Small intestine (tissue), 7 donors: ENCODE data around the gene GAK. TPM values are rescaled to one million over a fixed set of nuclear protein-coding genes. Genes with fewer than 3 reads are reported as not detected.

Source experiments
- DNase-seq, 2 donors: peaks; one replicate each; pipeline versions ENCODE4 v3.0.0 to v3.0.0-alpha.2; 2013
- FAIRE-seq: peaks from 2 replicates; lab custom pipeline; 2012; peaks lifted over from hg19 to GRCh38; lab: Jason Lieb, UNC
- H3K27ac ChIP-seq, 3 donors: one replicate each; pipeline ENCODE4 v1.5.1; 2013; ENCODE audit warnings: low read length in 2 of 3, mild to moderate bottlenecking in 2 of 3, control low read depth in 1 of 3, inconsistent platforms in 1 of 3, low read depth in 1 of 3, moderate library complexity in 1 of 3
- H3K27me3 ChIP-seq, 3 donors: one replicate each; pipeline ENCODE4 v1.6.1; 2013; ENCODE audit warnings: low read length in 3 of 3, inconsistent platforms in 1 of 3; ENCODE audit not compliant: control insufficient read depth in 3 of 3, insufficient read depth in 3 of 3
- H3K36me3 ChIP-seq, 3 donors: one replicate each; pipeline ENCODE4 v1.6.1; 2013; ENCODE audit warnings: low read length in 3 of 3, inconsistent platforms in 1 of 3, low read depth in 1 of 3, mild to moderate bottlenecking in 1 of 3, moderate library complexity in 1 of 3; ENCODE audit not compliant: control insufficient read depth in 3 of 3, insufficient read depth in 2 of 3
- H3K4me1 ChIP-seq, 3 donors: one replicate each; pipeline ENCODE4 v1.6.1; 2013; ENCODE audit warnings: low read length in 2 of 3, inconsistent platforms in 1 of 3, low read depth in 1 of 3, mild to moderate bottlenecking in 1 of 3, moderate library complexity in 1 of 3; ENCODE audit not compliant: control insufficient read depth in 3 of 3, insufficient read depth in 2 of 3
- H3K4me3 ChIP-seq, 3 donors: one replicate each; pipeline ENCODE4 v1.5.1; 2013; ENCODE audit warnings: low read length in 3 of 3, control low read depth in 1 of 3, inconsistent platforms in 1 of 3, low read depth in 1 of 3, mild to moderate bottlenecking in 1 of 3, moderate library complexity in 1 of 3
- H3K9me3 ChIP-seq, 2 donors: one replicate each; pipeline ENCODE4 v1.6.1; 2013; ENCODE audit warnings: low read depth in 1 of 2, low read length in 1 of 2; ENCODE audit not compliant: control insufficient read depth in 2 of 2, insufficient read depth in 1 of 2
- WGBS, 3 donors: extraction: QIAGEN DNeasy Blood & Tissue Kit; methylation state at CpG; one replicate each; pipeline ENCODE4 v1.1.7; 2013; 5-methylcytosine and 5-hydroxymethylcytosine counted together
- polyA plus RNA-seq, 4 donors: library from polyadenylated mRNA; stranded (reverse) in 3 of 4; unstranded in 1 of 4; fragments of 200-250 nt in 3 of 4; fragments of 120-200 nt in 1 of 4; gene quantifications; one replicate each; pipeline versions ENCODE4 v1.2.1 to v1.2.3, GENCODE V29; 2013
- donor health status: healthy with polysubstance abuse.
- donor health status: control.
- donor health status: control.
- donor health status: Bipolar disorder and iron deficiency.
- donor health status: healthy.

Gene GAK
- polyA plus RNA-seq, 4 donors: 98.4 to 463 (median 230) TPM

DNA sequence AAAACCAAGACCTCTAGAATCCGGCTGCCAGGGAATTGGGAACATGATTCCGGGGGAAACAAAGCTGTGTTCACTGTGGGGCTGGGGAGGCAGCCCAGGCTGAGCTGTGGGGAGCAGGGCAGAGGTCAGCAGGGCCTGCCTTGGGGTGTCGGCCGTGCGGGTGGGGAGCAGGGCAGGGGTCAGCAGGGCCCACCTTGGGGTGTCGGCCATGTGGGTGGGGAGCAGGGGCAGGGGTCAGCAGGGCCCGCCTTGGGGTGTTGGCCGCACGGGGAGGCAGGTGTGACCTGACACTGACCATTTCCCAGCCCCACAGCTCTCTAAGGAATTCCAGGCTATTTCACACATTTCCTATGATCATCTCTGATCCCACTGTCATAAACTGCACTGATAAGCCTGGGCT is 60.6 kb downstream of the GAK start:
- H3K4me3 ChIP-seq: no peak overlapping the region
- peaks cover 28 to 89% (median 48%) of the 10 kb centered on the region in 3 donors for H3K36me3 ChIP-seq
- H3K4me1 ChIP-seq: no peaks in the 10 kb centered on the region
- DNase-seq: no peak
- 66 to 97% (median 88%) methylated on average over 6 to 9 of the region's 9 CpGs for WGBS, 3 donors
- no peaks in the 10 kb centered on the region for H3K9me3 ChIP-seq
- no peaks in the 10 kb centered on the region for H3K27me3 ChIP-seq
- H3K27ac ChIP-seq: no peak overlapping the region
- no peak for FAIRE-seq

DNA sequence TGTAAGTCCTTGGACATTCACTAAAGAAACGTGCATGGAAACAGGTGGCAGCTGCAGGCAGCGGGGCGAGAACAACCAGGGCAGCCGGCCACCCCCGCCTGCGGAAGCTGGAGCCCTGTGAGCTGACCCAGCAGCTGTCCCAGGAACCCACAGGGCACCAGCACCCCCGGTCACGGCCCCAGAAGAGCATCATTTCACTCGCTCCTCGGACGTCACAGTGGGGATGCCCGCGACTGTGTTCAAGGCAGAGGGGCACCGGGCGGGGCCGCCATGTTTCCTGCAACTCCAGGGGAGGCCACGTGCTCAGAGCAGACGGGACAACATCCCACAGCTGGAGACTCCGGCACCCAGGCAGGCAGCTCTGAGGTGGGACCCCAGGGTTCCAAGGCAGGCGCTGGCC is 61.2 kb downstream of the GAK start:
- 95 to 97% (median 96%) methylated on average over 20 of the region's 20 CpGs for WGBS, 3 donors
- no peak for FAIRE-seq
- no peaks in the 10 kb centered on the region for H3K9me3 ChIP-seq

DNA sequence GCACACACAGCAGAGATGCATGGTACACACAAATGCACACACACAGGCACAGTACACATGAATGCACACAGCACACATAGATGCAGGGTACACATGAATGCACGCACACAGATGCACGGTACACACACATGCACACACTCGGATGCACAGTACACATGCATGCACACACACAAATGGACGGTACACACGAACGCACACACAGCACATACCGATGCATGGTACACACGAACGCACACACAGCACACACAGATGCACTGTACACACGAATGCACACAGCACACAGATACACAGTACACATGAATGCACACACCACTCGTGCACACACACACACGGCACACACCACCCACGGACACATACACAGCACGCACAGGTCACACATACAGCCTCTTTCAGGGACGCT is 62.3 kb downstream of the GAK start:
- no peaks in the 10 kb centered on the region for H3K27me3 ChIP-seq
- WGBS, 3 donors: 96 to 98% (median 97%) methylated on average over 15 of the region's 15 CpGs
- peaks cover 26 to 90% (median 48%) of the 10 kb centered on the region in 3 donors for H3K36me3 ChIP-seq
- H3K4me1 ChIP-seq: no peaks in the 10 kb centered on the region
- H3K4me3 ChIP-seq: no peak overlapping the region
- DNase-seq (no peak), FAIRE-seq (no peak)
- no peaks in the 10 kb centered on the region for H3K9me3 ChIP-seq
- H3K27ac ChIP-seq: no peak overlapping the region

More for the DNA sequence above, 61.2 kb downstream of the GAK start:
- H3K4me1 ChIP-seq: no peaks in the 10 kb centered on the region
- H3K36me3 ChIP-seq: peaks cover 24 to 89% (median 45%) of the 10 kb centered on the region in 3 donors
- H3K27ac ChIP-seq: no peak overlapping the region
- no peaks in the 10 kb centered on the region for H3K27me3 ChIP-seq
- H3K4me3 ChIP-seq: no peak overlapping the region
- no peak for DNase-seq

DNA sequence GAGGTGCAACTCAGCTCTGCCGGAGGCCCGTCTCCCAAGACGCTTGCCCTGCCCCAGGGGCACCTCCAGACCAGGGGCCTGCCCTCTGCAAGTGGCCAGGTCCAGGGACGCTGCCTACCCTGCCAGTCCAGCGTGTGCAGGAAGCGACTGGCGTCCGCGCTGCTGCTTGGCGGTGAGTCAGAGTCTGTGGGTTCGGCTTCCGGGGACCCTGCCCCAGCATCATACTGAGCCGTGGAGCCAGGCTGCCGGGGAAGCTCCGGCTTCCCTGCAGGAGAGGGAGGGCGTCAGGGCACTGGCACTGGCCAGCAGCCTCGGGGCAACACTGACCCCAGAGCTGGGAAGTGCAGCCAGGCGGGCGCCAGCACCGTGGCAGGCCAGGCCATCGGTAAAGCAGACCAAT is 63.7 kb downstream of the GAK start:
- no peak for FAIRE-seq
- Histone ChIP-seq H3K27me3 (no peaks in the 10 kb centered on the region), H3K4me1 (no peaks in the 10 kb centered on the region), H3K27ac (no peak overlapping the region), H3K9me3 (peaks cover 0 to 2% of the 10 kb centered on the region in 2 donors), H3K4me3 (no peak overlapping the region), H3K36me3 (peaks cover 28 to 91% (median 47%) of the 10 kb centered on the region in 3 donors)
- no peak for DNase-seq
- WGBS, 3 donors: 95 to 97% (median 97%) methylated on average over 21 of the region's 21 CpGs

DNA sequence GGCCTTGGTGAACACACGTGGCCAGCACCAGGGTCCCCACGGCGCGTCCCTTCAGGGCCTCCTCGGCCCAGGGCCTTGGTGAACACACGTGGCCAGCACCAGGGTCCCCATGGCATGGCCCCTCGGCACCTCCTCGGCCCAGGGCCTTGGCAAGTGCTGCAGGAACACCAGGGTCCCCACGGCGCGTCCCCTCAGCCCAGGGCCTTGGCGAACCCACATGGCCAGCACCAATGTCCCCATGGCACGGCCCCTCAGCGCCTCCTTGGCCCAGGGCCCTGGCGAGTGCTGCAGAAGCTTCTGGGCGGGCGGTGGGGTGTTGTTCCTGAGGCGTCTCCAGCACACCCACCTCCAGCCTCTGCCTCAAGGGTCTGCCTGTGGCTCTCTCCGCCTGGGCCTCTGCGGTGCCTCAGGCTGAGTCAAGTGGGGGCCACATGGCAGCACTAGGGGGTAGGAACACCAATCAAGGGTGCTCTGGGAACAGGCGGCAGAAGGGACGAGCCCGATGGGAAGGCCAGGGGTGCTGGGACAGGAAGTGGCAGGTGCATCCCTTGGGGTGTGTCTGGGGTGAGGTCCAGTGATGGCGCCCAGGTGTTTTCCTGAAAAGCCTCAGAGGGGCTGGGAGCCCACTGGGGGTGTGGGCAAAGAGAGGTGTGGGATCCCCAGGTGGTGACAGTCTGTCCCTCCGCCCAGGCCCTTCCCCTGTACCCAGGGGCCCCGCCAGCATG is 64.4 kb downstream of the GAK start:
- WGBS, 3 donors: 88 to 91% (median 90%) methylated on average over 25 to 26 of the region's 26 CpGs
- Histone ChIP-seq H3K4me1 (no peaks in the 10 kb centered on the region), H3K27me3 (no peaks in the 10 kb centered on the region), H3K4me3 (no peak overlapping the region), H3K27ac (no peak overlapping the region), H3K36me3 (peaks cover 28 to 91% (median 49%) of the 10 kb centered on the region in 3 donors), H3K9me3 (peaks cover 0 to 4% of the 10 kb centered on the region in 2 donors)
- FAIRE-seq (no peak), DNase-seq (no peak)

DNA sequence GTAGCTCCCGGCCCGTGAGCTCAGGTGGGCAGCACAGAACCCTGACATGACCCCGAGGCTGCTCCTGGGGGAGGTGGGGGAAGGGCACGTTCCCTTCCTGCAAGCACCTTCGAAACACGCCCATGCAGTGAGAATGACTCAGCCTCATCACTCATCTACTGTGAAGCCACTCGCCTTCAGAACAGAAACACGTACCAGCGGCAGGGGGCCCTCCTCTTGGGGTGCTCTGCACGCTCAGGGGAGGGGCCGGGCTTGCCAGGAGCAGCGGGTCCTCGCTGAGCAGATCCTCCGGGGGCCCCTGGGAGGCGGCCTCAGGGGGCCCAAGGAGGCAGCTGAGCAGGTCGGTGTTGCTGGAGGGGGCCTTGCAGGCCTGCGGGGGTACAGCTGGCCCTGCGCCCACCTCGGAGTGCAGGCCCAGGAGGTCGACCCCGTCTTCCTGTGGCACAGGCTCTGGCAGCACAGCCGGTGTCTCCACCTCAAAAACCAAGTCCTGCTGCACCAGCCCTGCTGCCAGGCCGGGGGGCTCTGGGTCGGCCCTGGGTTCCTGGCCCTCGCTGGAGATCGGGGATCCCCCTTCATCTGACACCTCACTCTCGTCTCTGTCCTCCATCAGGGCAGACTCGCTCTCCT is 65.2 kb downstream of the GAK start:
- FAIRE-seq (no peak), DNase-seq (no peak)
- H3K4me1 ChIP-seq: no peaks in the 10 kb centered on the region
- H3K36me3 ChIP-seq: peaks cover 28 to 90% (median 48%) of the 10 kb centered on the region in 3 donors
- no peaks in the 10 kb centered on the region for H3K27me3 ChIP-seq
- H3K27ac ChIP-seq: no peak overlapping the region
- H3K4me3 ChIP-seq: no peak overlapping the region
- H3K9me3 ChIP-seq: peaks cover 0 to 7% of the 10 kb centered on the region in 2 donors
- WGBS, 3 donors: 90 to 93% (median 93%) methylated on average over 24 to 28 of the region's 28 CpGs

DNA sequence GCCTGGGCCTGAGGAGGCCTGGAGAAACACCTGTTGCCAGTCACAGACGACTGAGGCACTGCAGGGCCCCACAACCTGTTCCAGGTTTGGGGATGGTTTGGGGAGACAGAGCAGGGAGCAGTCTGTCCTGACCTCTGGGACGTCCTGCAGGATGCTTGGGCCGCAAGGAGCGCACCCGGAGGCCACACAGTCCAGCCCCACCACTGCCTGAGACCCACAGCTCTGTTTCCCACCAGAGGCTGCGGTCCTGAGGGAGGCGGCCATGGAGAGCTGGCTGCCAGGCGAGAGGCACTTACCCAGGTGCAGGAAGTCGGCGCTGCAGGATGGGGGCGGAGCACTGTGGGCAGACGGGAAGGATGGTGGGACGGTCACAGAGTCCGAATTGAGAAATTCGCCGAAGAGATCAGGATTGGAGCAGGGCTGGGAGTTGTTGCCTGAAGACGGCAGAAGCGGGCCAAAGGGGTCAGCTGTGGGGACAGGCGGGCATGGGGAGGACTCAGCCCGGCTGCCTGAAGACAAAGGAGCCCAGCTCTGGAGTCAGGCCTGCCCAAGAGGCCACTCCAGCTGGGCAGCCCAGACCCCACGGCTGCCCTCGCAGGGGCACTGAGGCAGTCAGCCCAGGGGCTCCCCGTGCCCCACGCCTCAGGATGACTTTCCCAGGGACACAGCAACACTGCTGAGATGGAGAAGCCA is 65.9 kb downstream of the GAK start:
- peaks cover 0 to 7% of the 10 kb centered on the region in 2 donors for H3K9me3 ChIP-seq
- peaks cover 26 to 89% (median 48%) of the 10 kb centered on the region in 3 donors for H3K36me3 ChIP-seq
- no peaks in the 10 kb centered on the region for H3K27me3 ChIP-seq
- DNase-seq (no peak), FAIRE-seq (no peak)
- WGBS, 3 donors: 93 to 96% (median 94%) methylated on average over 24 of the region's 24 CpGs
- no peak overlapping the region for H3K27ac ChIP-seq
- no peaks in the 10 kb centered on the region for H3K4me1 ChIP-seq
- no peak overlapping the region for H3K4me3 ChIP-seq

DNA sequence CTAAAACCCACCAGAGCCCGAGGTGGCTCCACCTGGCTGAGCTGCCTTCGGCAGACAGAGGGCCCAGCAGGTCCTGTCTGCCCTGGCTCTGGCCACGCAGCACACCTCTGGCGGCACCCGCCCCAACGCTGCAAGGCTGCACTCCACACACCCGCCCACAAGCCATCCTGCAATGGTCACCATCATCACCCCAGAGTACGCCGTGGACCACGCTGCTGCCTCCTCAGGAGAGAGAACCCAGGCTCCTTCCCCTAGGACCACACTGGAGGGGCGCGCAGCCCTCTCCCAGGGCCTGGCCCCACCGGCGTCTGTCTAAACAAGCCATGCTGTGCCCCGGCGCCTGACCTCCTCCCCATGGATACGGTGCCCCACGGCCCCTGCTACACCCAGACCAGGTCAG is 66.5 kb downstream of the GAK start:
- Histone ChIP-seq H3K36me3 (peaks cover 23 to 89% (median 47%) of the 10 kb centered on the region in 3 donors), H3K4me1 (no peaks in the 10 kb centered on the region), H3K9me3 (peaks cover 0 to 7% of the 10 kb centered on the region in 2 donors), H3K4me3 (no peak overlapping the region), H3K27me3 (no peaks in the 10 kb centered on the region), H3K27ac (no peak overlapping the region)
- 90 to 98% (median 96%) methylated on average over 15 to 18 of the region's 18 CpGs for WGBS, 3 donors
- no peak for FAIRE-seq
- DNase-seq: no peak
